Endodermal cell (in vitro differentiated cells): ENCODE results near the gene MACROD2. TPM values are rescaled to one million over a fixed set of nuclear protein-coding genes. Genes with fewer than 3 reads are reported as not detected.

Source experiments
- DNase-seq: peaks from one replicate; pipeline ENCODE4 v3.0.0-alpha.2; 2017
- H3K27ac ChIP-seq: 2 replicates; pipeline ENCODE4 v1.5.1; 2013; ENCODE audit warnings: mild to moderate bottlenecking, low read depth, low read length, moderate library complexity
- H3K27me3 ChIP-seq: 2 replicates; pipeline ENCODE4 v1.6.1; 2013; ENCODE audit warnings: mild to moderate bottlenecking, low read length, moderate library complexity; ENCODE audit not compliant: insufficient read depth, control insufficient read depth, poor library complexity, severe bottlenecking
- H3K36me3 ChIP-seq: 2 replicates; pipeline ENCODE4 v1.7.0; 2013; ENCODE audit warnings: mild to moderate bottlenecking, low read length, moderate library complexity; ENCODE audit not compliant: control insufficient read depth, insufficient read depth
- H3K4me1 ChIP-seq: one replicate; pipeline ENCODE4 v1.7.0; 2013; ENCODE audit warnings: low read length; ENCODE audit not compliant: control insufficient read depth, insufficient read depth
- H3K4me3 ChIP-seq: 2 replicates; pipeline ENCODE4 v1.5.1; 2013; ENCODE audit warnings: mild to moderate bottlenecking, low read length, moderate library complexity
- H3K9ac ChIP-seq: 2 replicates; pipeline ENCODE4 v1.6.1; 2013; ENCODE audit warnings: mild to moderate bottlenecking, low read length, moderate library complexity; ENCODE audit not compliant: poor library complexity, severe bottlenecking; ENCODE audit errors: extremely low read depth
- H3K9me3 ChIP-seq: 2 replicates; pipeline ENCODE4 v1.6.1; 2013; ENCODE audit warnings: mild to moderate bottlenecking, low read length, moderate library complexity; ENCODE audit not compliant: control insufficient read depth
- H3K27ac Mint-ChIP-seq: 2 replicates; pipeline ENCODE4 v1.8.0; 2020; ENCODE audit warnings: mixed read lengths
- H3K27me3 Mint-ChIP-seq: 2 replicates; pipeline ENCODE4 v1.8.0; 2021; ENCODE audit warnings: mild to moderate bottlenecking, mixed read lengths; ENCODE audit not compliant: insufficient read depth
- H3K36me3 Mint-ChIP-seq: 2 replicates; pipeline ENCODE4 v1.8.0; 2020; ENCODE audit warnings: low read depth, mixed read lengths
- H3K4me1 Mint-ChIP-seq: 2 replicates; pipeline ENCODE4 v1.8.0; 2020; ENCODE audit warnings: mixed read lengths
- H3K4me3 Mint-ChIP-seq: 2 replicates; pipeline ENCODE4 v1.8.0; 2020; ENCODE audit warnings: mild to moderate bottlenecking, moderate library complexity, mixed read lengths
- H3K9me3 Mint-ChIP-seq: 2 replicates; pipeline ENCODE4 v1.8.0; 2020; ENCODE audit warnings: mild to moderate bottlenecking, mixed read lengths
- WGBS, 2 experiments: methylation state at CpG; one replicate each; pipeline versions ENCODE4 v1.1.5 to v1.1.7; 2013; ENCODE audit warnings: missing lambda C conversion rate in 2 of 2, mixed read lengths in 1 of 2; ENCODE audit not compliant: insufficient coverage in 1 of 2, insufficient read length in 1 of 2; 5-methylcytosine and 5-hydroxymethylcytosine counted together
- total RNA-seq, 2 donors: library from RNA; stranded (reverse); fragmentation: NEBNext Ultra II Directional in 1 of 2; extraction: Animal tissue kit (Norgen Biotek cat#: 25700) in 1 of 2; gene quantifications; 2 replicates in 1 of 2; 3 replicates in 1 of 2; pipeline ENCODE4 v1.2.1, GENCODE V29; 2021
- TF ChIP-seq, protein P1 (sequence below): fragments of 200-600 bp; sonication (generic); conservative IDR thresholded peaks from 2 replicates; pipeline ENCODE4 v1.5.0; 2021; ENCODE audit warnings: antibody characterized with exemption, mild to moderate bottlenecking

Gene MACROD2
- total RNA-seq, 2 donors from 2014 or later = 2.3 to 4.8 TPM

DNA sequence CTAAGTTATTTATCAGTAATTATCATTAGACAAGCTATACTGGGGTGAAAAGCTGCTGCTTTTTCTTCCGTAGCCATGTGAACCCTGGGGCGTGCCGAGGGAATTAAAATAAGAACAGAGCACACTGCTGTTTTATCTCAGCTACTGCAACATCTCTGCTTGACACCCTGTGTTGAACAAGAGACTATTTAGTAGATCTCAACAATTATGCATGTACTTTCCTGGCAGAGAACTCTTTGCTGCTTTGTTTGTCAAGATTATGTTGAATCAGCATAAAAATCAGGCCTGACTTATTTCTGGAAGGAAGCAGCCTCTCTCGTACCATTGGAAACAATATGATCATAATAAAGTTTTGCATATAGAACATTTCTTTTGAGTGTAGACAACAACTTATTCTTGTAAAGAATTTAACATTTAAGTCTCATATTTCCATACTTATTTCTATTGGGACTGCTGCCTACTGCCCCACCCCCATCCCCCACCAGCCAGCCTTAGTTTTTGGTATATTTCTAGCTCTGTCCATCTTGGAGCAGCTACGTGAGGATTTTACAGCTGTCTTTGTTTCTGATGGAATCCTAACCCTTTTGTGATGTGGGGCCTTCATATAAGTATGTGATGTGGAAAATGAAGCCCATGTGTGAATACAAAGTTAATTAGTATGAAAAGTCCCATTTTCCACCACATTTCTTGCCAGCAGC is 1566.5 kb downstream of the MACROD2 start:
- no peak overlapping the region for H3K4me3 Mint-ChIP-seq
- no peaks in the 10 kb centered on the region for H3K36me3 Mint-ChIP-seq
- H3K27ac Mint-ChIP-seq = no peak overlapping the region
- H3K4me1 ChIP-seq = no peaks in the 10 kb centered on the region
- DNase-seq = no peak
- TF ChIP-seq, protein P1, sequence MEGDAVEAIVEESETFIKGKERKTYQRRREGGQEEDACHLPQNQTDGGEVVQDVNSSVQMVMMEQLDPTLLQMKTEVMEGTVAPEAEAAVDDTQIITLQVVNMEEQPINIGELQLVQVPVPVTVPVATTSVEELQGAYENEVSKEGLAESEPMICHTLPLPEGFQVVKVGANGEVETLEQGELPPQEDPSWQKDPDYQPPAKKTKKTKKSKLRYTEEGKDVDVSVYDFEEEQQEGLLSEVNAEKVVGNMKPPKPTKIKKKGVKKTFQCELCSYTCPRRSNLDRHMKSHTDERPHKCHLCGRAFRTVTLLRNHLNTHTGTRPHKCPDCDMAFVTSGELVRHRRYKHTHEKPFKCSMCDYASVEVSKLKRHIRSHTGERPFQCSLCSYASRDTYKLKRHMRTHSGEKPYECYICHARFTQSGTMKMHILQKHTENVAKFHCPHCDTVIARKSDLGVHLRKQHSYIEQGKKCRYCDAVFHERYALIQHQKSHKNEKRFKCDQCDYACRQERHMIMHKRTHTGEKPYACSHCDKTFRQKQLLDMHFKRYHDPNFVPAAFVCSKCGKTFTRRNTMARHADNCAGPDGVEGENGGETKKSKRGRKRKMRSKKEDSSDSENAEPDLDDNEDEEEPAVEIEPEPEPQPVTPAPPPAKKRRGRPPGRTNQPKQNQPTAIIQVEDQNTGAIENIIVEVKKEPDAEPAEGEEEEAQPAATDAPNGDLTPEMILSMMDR = no peak
- H3K9me3 Mint-ChIP-seq = no peaks in the 10 kb centered on the region
- H3K9me3 ChIP-seq = no peaks in the 10 kb centered on the region
- H3K4me1 Mint-ChIP-seq = peaks cover 12% of the 10 kb centered on the region
- no peaks in the 10 kb centered on the region for H3K27me3 Mint-ChIP-seq
- 79 to 100% methylated on average over 2 to 4 of the region's 5 CpGs for WGBS, 2 experiments
- peak overlapping the region; percentile 5 for H3K27ac ChIP-seq
- no peak overlapping the region for H3K4me3 ChIP-seq
- H3K36me3 ChIP-seq = no peaks in the 10 kb centered on the region
- no peaks in the 10 kb centered on the region for H3K27me3 ChIP-seq
- no peak overlapping the region for H3K9ac ChIP-seq

GRCh38 chr20:15563836-15564235 is 1568.5 kb downstream of the MACROD2 start:
- no peaks in the 10 kb centered on the region for H3K27me3 Mint-ChIP-seq
- no peaks in the 10 kb centered on the region for H3K36me3 Mint-ChIP-seq
- no peaks in the 10 kb centered on the region for H3K9me3 Mint-ChIP-seq
- no peak for DNase-seq
- H3K4me3 Mint-ChIP-seq = no peak overlapping the region
- no peak overlapping the region for H3K27ac ChIP-seq
- peaks cover 12% of the 10 kb centered on the region for H3K4me1 Mint-ChIP-seq
- no peaks in the 10 kb centered on the region for H3K9me3 ChIP-seq
- no peaks in the 10 kb centered on the region for H3K36me3 ChIP-seq
- no peaks in the 10 kb centered on the region for H3K27me3 ChIP-seq
- no peaks in the 10 kb centered on the region for H3K4me1 ChIP-seq
- TF ChIP-seq, protein P1 = no peak
- H3K9ac ChIP-seq = no peak overlapping the region
- H3K27ac Mint-ChIP-seq = no peak overlapping the region
- WGBS, 2 experiments = 89 to 100% methylated on average over 1 to 4 of the region's 4 CpGs
- H3K4me3 ChIP-seq = no peak overlapping the region

DNA sequence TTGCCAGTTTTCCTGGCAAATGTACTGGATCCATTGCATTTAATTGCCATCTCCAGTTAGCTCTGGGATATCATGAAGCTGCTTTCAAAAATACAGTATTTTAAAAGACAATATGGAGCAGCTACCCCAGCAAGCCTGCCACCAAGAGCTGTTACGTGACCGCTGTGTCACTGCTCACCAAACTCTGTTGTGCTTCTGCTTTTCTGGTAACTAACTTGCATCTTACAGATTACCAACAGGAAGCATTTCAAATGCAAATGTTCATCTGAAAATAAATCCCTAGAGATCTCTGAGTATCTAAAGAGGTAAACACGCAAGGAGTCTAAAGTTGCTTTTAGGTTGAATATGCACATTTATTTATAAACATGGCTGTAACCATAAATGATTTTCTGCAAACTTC is 1569.7 kb downstream of the MACROD2 start:
- no peaks in the 10 kb centered on the region for H3K9me3 Mint-ChIP-seq
- WGBS, 2 experiments = 94 to 99% methylated on average over 2 of the region's 3 CpGs

More for the DNA sequence above, 1569.7 kb downstream of the MACROD2 start:
- no peak overlapping the region for H3K9ac ChIP-seq
- no peaks in the 10 kb centered on the region for H3K36me3 ChIP-seq
- peaks cover 12% of the 10 kb centered on the region for H3K4me1 Mint-ChIP-seq
- H3K4me3 ChIP-seq = no peak overlapping the region
- no peak overlapping the region for H3K27ac Mint-ChIP-seq
- H3K4me3 Mint-ChIP-seq = no peak overlapping the region
- H3K4me1 ChIP-seq = no peaks in the 10 kb centered on the region
- no peak overlapping the region for H3K27ac ChIP-seq
- no peaks in the 10 kb centered on the region for H3K36me3 Mint-ChIP-seq
- no peak for DNase-seq
- H3K27me3 ChIP-seq = no peaks in the 10 kb centered on the region
- H3K9me3 ChIP-seq = no peaks in the 10 kb centered on the region
- TF ChIP-seq, protein P1 = no peak
- no peaks in the 10 kb centered on the region for H3K27me3 Mint-ChIP-seq
